PC-9 (cell line): ENCODE measurements around the gene IFNA4. TPM values are rescaled to one million over a fixed set of nuclear protein-coding genes. Genes with fewer than 3 reads are reported as not detected.
"Not testable (repeated sequence)": the region's sequence is repeated elsewhere in the genome, so short reads cannot be mapped to it uniquely, and the experiment has no call there.

ENCODE experiments used
- BruUV-seq: library from RNA; stranded (reverse); fragments of 400-500 nt; replicated peaks from 2 replicates; lab custom pipeline; 2021; lab: Mats Ljungman, UMichigan
- CTCF ChIA-PET: fragments of 300-600 bp; sonication (Branson Sonifier 250); formaldehyde crosslinking; loops from one replicate; lab custom pipeline; 2022; ENCODE audit warnings: antibody characterized with exemption; lab: Charles Lee
- POLR2A ChIA-PET: fragments of 300-600 bp; sonication (Branson Sonifier 250); formaldehyde crosslinking; loops from one replicate; lab custom pipeline; 2022; ENCODE audit warnings: antibody characterized with exemption; ENCODE audit not compliant: unreplicated experiment; lab: Charles Lee
- DNase-seq, 2 experiments: peaks; one replicate each; pipeline versions ENCODE4 v3.0.0 to v3.0.0-alpha.2; 2015 to 2022; ENCODE audit warnings: mixed read lengths in 1 of 2
- H2AFZ ChIP-seq: fragments of 200-600 bp; sonication (generic); 2 replicates; pipeline ENCODE4 v1.8.1; 2017; ENCODE audit warnings: antibody characterized with exemption
- H3F3A ChIP-seq: fragments of 200-600 bp; sonication (generic); 2 replicates; pipeline ENCODE4 v1.8.1; 2017; ENCODE audit warnings: antibody characterized with exemption, mild to moderate bottlenecking, low read depth; ENCODE audit not compliant: insufficient read depth
- H3K27ac ChIP-seq: fragments of 200-600 bp; sonication (generic); 2 replicates; pipeline ENCODE4 v1.6.1; 2016; ENCODE audit warnings: mixed run types
- H3K27me3 ChIP-seq: fragments of 200-600 bp; sonication (generic); 2 replicates; pipeline ENCODE4 v1.6.1; 2016; ENCODE audit warnings: low read depth, mixed run types; ENCODE audit not compliant: insufficient read depth
- H3K36me3 ChIP-seq: fragments of 200-600 bp; sonication (generic); 2 replicates; pipeline ENCODE4 v1.6.1; 2016; ENCODE audit warnings: low read depth, mixed run types
- H3K4me1 ChIP-seq: fragments of 200-600 bp; sonication (generic); replicated peaks from 2 replicates; pipeline ENCODE4 v1.6.1; 2016; ENCODE audit warnings: mixed run types; ENCODE audit not compliant: insufficient read depth
- H3K4me2 ChIP-seq: fragments of 200-600 bp; sonication (generic); 2 replicates; pipeline ENCODE4 v1.6.1; 2017; ENCODE audit warnings: mixed run types
- H3K4me3 ChIP-seq: fragments of 200-600 bp; sonication (generic); 2 replicates; pipeline ENCODE4 v1.6.1; 2016; ENCODE audit warnings: mixed run types
- H3K79me2 ChIP-seq: fragments of 200-600 bp; sonication (generic); 2 replicates; pipeline ENCODE4 v1.6.1; 2017; ENCODE audit warnings: low read depth, mixed run types
- H3K9me2 ChIP-seq: fragments of 200-600 bp; sonication (generic); 2 replicates; pipeline ENCODE4 v1.8.1; 2017; ENCODE audit warnings: mild to moderate bottlenecking; ENCODE audit not compliant: insufficient read depth
- H3K9me3 ChIP-seq: fragments of 200-600 bp; sonication (generic); 2 replicates; pipeline ENCODE4 v1.8.1; 2016; ENCODE audit warnings: low read depth; ENCODE audit not compliant: insufficient read depth
- H4K20me1 ChIP-seq: fragments of 200-600 bp; sonication (generic); 2 replicates; pipeline ENCODE4 v1.8.1; 2017; ENCODE audit not compliant: insufficient read depth
- EZH2 ChIP-seq: fragments of 200-600 bp; sonication (generic); IDR thresholded peaks from 2 replicates; pipeline ENCODE4 v1.8.0; 2017; ENCODE audit warnings: antibody characterized with exemption, low read depth
- intact Hi-C: fragments of 100-400 bp; cut with micrococcal nuclease; formaldehyde crosslinking; loops from one replicate; pipeline ENCODE4 v1.10.0; 2022; ENCODE audit not compliant: unreplicated experiment
- total RNA-seq: library from RNA; stranded (reverse); gene quantifications from 2 replicates; pipeline ENCODE4 v1.2.3, GENCODE V29; 2021
- TF ChIP-seq, protein P1 (sequence below): fragments of 200-600 bp; sonication (generic); conservative IDR thresholded peaks from 2 replicates; pipeline ENCODE4 v1.6.1; 2017; ENCODE audit warnings: mixed run types, antibody characterized with exemption, mild to moderate bottlenecking, moderate library complexity

The IFNA4 gene
- total RNA-seq, 1 experiment from 2014 or later, result not detected

- ChIA-PET CTCF (no interaction called here), POLR2A (no interaction called here)
- no peaks in the 10 kb centered on the region for H3K36me3 ChIP-seq
- TF ChIP-seq, protein P1, sequence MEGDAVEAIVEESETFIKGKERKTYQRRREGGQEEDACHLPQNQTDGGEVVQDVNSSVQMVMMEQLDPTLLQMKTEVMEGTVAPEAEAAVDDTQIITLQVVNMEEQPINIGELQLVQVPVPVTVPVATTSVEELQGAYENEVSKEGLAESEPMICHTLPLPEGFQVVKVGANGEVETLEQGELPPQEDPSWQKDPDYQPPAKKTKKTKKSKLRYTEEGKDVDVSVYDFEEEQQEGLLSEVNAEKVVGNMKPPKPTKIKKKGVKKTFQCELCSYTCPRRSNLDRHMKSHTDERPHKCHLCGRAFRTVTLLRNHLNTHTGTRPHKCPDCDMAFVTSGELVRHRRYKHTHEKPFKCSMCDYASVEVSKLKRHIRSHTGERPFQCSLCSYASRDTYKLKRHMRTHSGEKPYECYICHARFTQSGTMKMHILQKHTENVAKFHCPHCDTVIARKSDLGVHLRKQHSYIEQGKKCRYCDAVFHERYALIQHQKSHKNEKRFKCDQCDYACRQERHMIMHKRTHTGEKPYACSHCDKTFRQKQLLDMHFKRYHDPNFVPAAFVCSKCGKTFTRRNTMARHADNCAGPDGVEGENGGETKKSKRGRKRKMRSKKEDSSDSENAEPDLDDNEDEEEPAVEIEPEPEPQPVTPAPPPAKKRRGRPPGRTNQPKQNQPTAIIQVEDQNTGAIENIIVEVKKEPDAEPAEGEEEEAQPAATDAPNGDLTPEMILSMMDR, result no peak
- TF ChIP-seq EZH2, result no peak
- H3K4me1 ChIP-seq, result no peaks in the 10 kb centered on the region
- DNase-seq, result no peak
- intact Hi-C loops, result no loop called here
- H3K27me3 ChIP-seq, result no peaks in the 10 kb centered on the region
- H2AFZ ChIP-seq, result no peak overlapping the region
- no TSS peak for BruUV-seq
- no peaks in the 10 kb centered on the region for H3K79me2 ChIP-seq
- H3K4me2 ChIP-seq, result no peak overlapping the region
- no peak overlapping the region for H3K27ac ChIP-seq
- H3K9me3 ChIP-seq, result no peaks in the 10 kb centered on the region
- H4K20me1 ChIP-seq, result no peaks in the 10 kb centered on the region
- H3K4me3 ChIP-seq, result no peak overlapping the region
- H3F3A ChIP-seq, result no peaks in the 10 kb centered on the region
- H3K9me2 ChIP-seq, result no peaks in the 10 kb centered on the region
Observed at GRCh38 chr9:21171351-21171750, 16.0 kb downstream of the IFNA4 start.

GRCh38 chr9:21166560-21166959 lies 20.8 kb downstream of the IFNA4 start, which contains the start of gene IFNA21:
Gene IFNA21 (minus strand): TSS chr9:21166660. CDS start chr9:21166612, 48 bp downstream.
- H4K20me1 ChIP-seq, intact Hi-C loops, H3K27me3 ChIP-seq, H3K4me1 ChIP-seq, H2AFZ ChIP-seq, H3K36me3 ChIP-seq, H3K4me2 ChIP-seq, H3K9me3 ChIP-seq, H3K9me2 ChIP-seq, H3K27ac ChIP-seq, H3K79me2 ChIP-seq, DNase-seq, H3F3A ChIP-seq, POLR2A ChIA-PET, H3K4me3 ChIP-seq, CTCF ChIA-PET, BruUV-seq: not testable (repeated sequence)

DNA sequence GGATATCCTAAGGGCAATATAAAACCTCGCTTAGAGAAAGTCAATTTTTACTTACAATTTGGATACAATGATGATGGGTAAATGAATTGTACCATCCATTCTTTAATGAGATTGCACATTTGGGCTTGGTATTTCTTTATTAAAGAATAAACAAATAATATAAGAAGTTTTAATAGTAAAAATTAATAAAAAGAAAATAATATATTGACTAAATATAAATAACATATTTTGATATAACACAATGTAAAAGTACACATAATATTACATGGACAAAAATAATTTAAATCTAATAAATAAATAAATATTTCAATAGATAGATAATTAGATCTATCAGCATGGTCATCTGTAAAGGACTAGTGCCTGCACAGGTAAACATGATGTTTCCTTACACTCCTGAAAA lies 21.9 kb downstream of the IFNA4 start:
- CTCF ChIA-PET, result no interaction called here
- no peaks in the 10 kb centered on the region for H3K4me1 ChIP-seq
- no peak overlapping the region for H3K27ac ChIP-seq
- no peaks in the 10 kb centered on the region for H4K20me1 ChIP-seq
- no peaks in the 10 kb centered on the region for H3K36me3 ChIP-seq
- H3K4me2 ChIP-seq, result no peak overlapping the region
- intact Hi-C loops, result no loop called here
- no peaks in the 10 kb centered on the region for H3K9me2 ChIP-seq
- DNase-seq, result no peak
- H3K27me3 ChIP-seq, result no peaks in the 10 kb centered on the region
- H2AFZ ChIP-seq, result no peak overlapping the region
- H3F3A ChIP-seq, result no peaks in the 10 kb centered on the region
- no TSS peak for BruUV-seq
- POLR2A ChIA-PET, result no interaction called here
- no peaks in the 10 kb centered on the region for H3K79me2 ChIP-seq
- TF ChIP-seq, protein P1, result no peak
- no peak for TF ChIP-seq EZH2
- H3K9me3 ChIP-seq, result no peaks in the 10 kb centered on the region
- no peak overlapping the region for H3K4me3 ChIP-seq

- no peak overlapping the region for H3K4me3 ChIP-seq
- BruUV-seq, result no TSS peak
- H4K20me1 ChIP-seq, result no peaks in the 10 kb centered on the region
- H3K79me2 ChIP-seq, result no peaks in the 10 kb centered on the region
- DNase-seq, result no peak
- no peaks in the 10 kb centered on the region for H3K27me3 ChIP-seq
- intact Hi-C loops, result no loop called here
- no peaks in the 10 kb centered on the region for H3K9me2 ChIP-seq
- no peaks in the 10 kb centered on the region for H3K36me3 ChIP-seq
- no peaks in the 10 kb centered on the region for H3F3A ChIP-seq
- H3K9me3 ChIP-seq, result no peaks in the 10 kb centered on the region
- ChIA-PET CTCF (no interaction called here), POLR2A (no interaction called here)
- H3K4me2 ChIP-seq, result no peak overlapping the region
- no peak overlapping the region for H3K27ac ChIP-seq
- TF ChIP-seq EZH2, result no peak
- TF ChIP-seq, protein P1, result no peak
- no peaks in the 10 kb centered on the region for H3K4me1 ChIP-seq
- H2AFZ ChIP-seq, result no peak overlapping the region
Observed at GRCh38 chr9:21160178-21160577, 27.2 kb downstream of the IFNA4 start.
